ENCODE results near the gene PHYHIPL.

- TF ChIP-seq POLR2A (IDR thresholded peaks at IDR 0.05) (no peak), POLR2AphosphoS5 (IDR thresholded peaks at IDR 0.05) (no peak), EP300 (IDR thresholded peaks at IDR 0.05) (no peak)
- TF ChIP-seq, protein P1, sequence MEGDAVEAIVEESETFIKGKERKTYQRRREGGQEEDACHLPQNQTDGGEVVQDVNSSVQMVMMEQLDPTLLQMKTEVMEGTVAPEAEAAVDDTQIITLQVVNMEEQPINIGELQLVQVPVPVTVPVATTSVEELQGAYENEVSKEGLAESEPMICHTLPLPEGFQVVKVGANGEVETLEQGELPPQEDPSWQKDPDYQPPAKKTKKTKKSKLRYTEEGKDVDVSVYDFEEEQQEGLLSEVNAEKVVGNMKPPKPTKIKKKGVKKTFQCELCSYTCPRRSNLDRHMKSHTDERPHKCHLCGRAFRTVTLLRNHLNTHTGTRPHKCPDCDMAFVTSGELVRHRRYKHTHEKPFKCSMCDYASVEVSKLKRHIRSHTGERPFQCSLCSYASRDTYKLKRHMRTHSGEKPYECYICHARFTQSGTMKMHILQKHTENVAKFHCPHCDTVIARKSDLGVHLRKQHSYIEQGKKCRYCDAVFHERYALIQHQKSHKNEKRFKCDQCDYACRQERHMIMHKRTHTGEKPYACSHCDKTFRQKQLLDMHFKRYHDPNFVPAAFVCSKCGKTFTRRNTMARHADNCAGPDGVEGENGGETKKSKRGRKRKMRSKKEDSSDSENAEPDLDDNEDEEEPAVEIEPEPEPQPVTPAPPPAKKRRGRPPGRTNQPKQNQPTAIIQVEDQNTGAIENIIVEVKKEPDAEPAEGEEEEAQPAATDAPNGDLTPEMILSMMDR (IDR thresholded peaks at IDR 0.05), result no peak
Observed at GRCh38 chr10:59285848-59286247, 109.4 kb downstream of the PHYHIPL start.

Data from gastroesophageal sphincter (tissue), 3 donors.